H9 (cell line): ENCODE results near the gene HAO1. TPM values are rescaled to one million over a fixed set of nuclear protein-coding genes. Genes with fewer than 3 reads are reported as not detected.

Experiments used
- DNase-seq: peaks from one replicate; pipeline ENCODE4 v3.0.0-alpha.2; 2017
- H2AFZ ChIP-seq: one replicate; pipeline ENCODE4 v1.6.1; 2013; ENCODE audit warnings: mild to moderate bottlenecking, low read length, control low read depth, moderate library complexity
- H2AK5ac ChIP-seq: 2 replicates; pipeline ENCODE4 v1.6.1; 2013; ENCODE audit warnings: low read length, control low read depth, mixed read lengths; ENCODE audit not compliant: insufficient read length
- H2BK120ac ChIP-seq: one replicate; pipeline ENCODE4 v1.6.1; 2013; ENCODE audit warnings: low read depth, mild to moderate bottlenecking, low read length, control low read depth, inconsistent platforms; ENCODE audit not compliant: poor library complexity, severe bottlenecking
- H2BK12ac ChIP-seq: 2 replicates; pipeline ENCODE4 v1.6.1; 2013; ENCODE audit warnings: low read length, control low read depth, mixed read lengths, low read depth; ENCODE audit not compliant: insufficient read length
- H2BK15ac ChIP-seq: 2 replicates; pipeline ENCODE4 v1.6.1; 2013; ENCODE audit warnings: low read depth, low read length, control low read depth
- H2BK20ac ChIP-seq: one replicate; pipeline ENCODE4 v1.6.1; 2013; ENCODE audit warnings: low read depth, mild to moderate bottlenecking, low read length, control low read depth, inconsistent platforms; ENCODE audit not compliant: poor library complexity, severe bottlenecking
- H2BK5ac ChIP-seq: 2 replicates; pipeline ENCODE4 v1.6.1; 2013; ENCODE audit warnings: low read length, control low read depth, mixed read lengths; ENCODE audit not compliant: insufficient read length
- H3K14ac ChIP-seq: 2 replicates; pipeline ENCODE4 v1.6.1; 2013; ENCODE audit warnings: low read length, control low read depth; ENCODE audit not compliant: insufficient read depth
- H3K18ac ChIP-seq: 2 replicates; pipeline ENCODE4 v1.6.1; 2013; ENCODE audit warnings: low read depth, mild to moderate bottlenecking, mixed read lengths, low read length, control low read depth; ENCODE audit not compliant: insufficient read length
- H3K23ac ChIP-seq: 2 replicates; pipeline ENCODE4 v1.6.1; 2013; ENCODE audit warnings: low read length, control low read depth, mixed read lengths, low read depth; ENCODE audit not compliant: insufficient read length
- H3K23me2 ChIP-seq: 2 replicates; pipeline ENCODE4 v1.6.1; 2013; ENCODE audit warnings: low read depth, mild to moderate bottlenecking, mixed read lengths, low read length, control low read depth; ENCODE audit not compliant: insufficient read length, poor library complexity, severe bottlenecking
- H3K27ac ChIP-seq: 2 replicates; pipeline ENCODE4 v1.5.1; 2013; ENCODE audit warnings: low read length, control low read depth, mixed read lengths, low read depth; ENCODE audit not compliant: insufficient read length
- H3K27me3 ChIP-seq: 2 replicates; pipeline ENCODE4 v1.6.1; 2013; ENCODE audit warnings: low read length, control low read depth, inconsistent platforms; ENCODE audit not compliant: insufficient read depth
- H3K4ac ChIP-seq: 2 replicates; pipeline ENCODE4 v1.6.1; 2013; ENCODE audit warnings: low read depth, mild to moderate bottlenecking, control low read depth, inconsistent platforms, low read length, moderate library complexity
- H3K4me1 ChIP-seq: 2 replicates; pipeline ENCODE4 v1.6.1; 2013; ENCODE audit warnings: low read length, control low read depth, inconsistent platforms; ENCODE audit not compliant: insufficient read depth
- H3K4me2 ChIP-seq: 2 replicates; pipeline ENCODE4 v1.6.1; 2013; ENCODE audit warnings: low read length, control low read depth, mixed read lengths; ENCODE audit not compliant: insufficient read length, insufficient read depth
- H3K56ac ChIP-seq: 2 replicates; pipeline ENCODE4 v1.6.1; 2013; ENCODE audit warnings: low read depth, mild to moderate bottlenecking, mixed read lengths, low read length, control low read depth; ENCODE audit not compliant: insufficient read length
- H3K79me1 ChIP-seq: 2 replicates; pipeline ENCODE4 v1.6.1; 2013; ENCODE audit warnings: low read depth, mild to moderate bottlenecking, moderate library complexity, low read length, control low read depth, inconsistent platforms; ENCODE audit not compliant: insufficient read depth, poor library complexity, severe bottlenecking
- H3K79me2 ChIP-seq: 2 replicates; pipeline ENCODE4 v1.6.1; 2013; ENCODE audit warnings: low read length, control low read depth, inconsistent platforms; ENCODE audit not compliant: insufficient read depth
- H3K9ac ChIP-seq: 2 replicates; pipeline ENCODE4 v1.6.1; 2013; ENCODE audit warnings: low read length, control low read depth, mixed read lengths; ENCODE audit not compliant: insufficient read length; ENCODE audit errors: extremely low read depth
- H3K9me3 ChIP-seq: one replicate; pipeline ENCODE4 v1.6.1; 2013; ENCODE audit warnings: low read depth, low read length, inconsistent platforms; ENCODE audit not compliant: control insufficient read depth
- H3T11ph ChIP-seq: one replicate; pipeline ENCODE4 v1.6.1; 2013; ENCODE audit warnings: mild to moderate bottlenecking, low read length, control low read depth, inconsistent platforms
- H4K20me1 ChIP-seq: one replicate; pipeline ENCODE4 v1.6.1; 2013; ENCODE audit not compliant: control insufficient read depth, insufficient read length, insufficient read depth
- H4K5ac ChIP-seq: 2 replicates; pipeline ENCODE4 v1.6.1; 2013; ENCODE audit warnings: low read depth, mild to moderate bottlenecking, mixed read lengths, low read length, control low read depth; ENCODE audit not compliant: insufficient read length
- H4K8ac ChIP-seq: replicated peaks from 2 replicates; pipeline ENCODE4 v1.6.1; 2013; ENCODE audit warnings: low read length, control low read depth, mixed read lengths, low read depth; ENCODE audit not compliant: insufficient read length
- H4K91ac ChIP-seq: 2 replicates; pipeline ENCODE4 v1.6.1; 2013; ENCODE audit warnings: low read depth, mild to moderate bottlenecking, moderate library complexity, mixed read lengths, low read length, control low read depth; ENCODE audit not compliant: insufficient read length
- H3K27ac Mint-ChIP-seq, 3 experiments: 2 replicates in 2 of 3; 3 replicates in 1 of 3; pipeline ENCODE4 v1.8.0; 2020 to 2021; ENCODE audit warnings: mixed read lengths in 3 of 3, mild to moderate bottlenecking in 1 of 3, moderate library complexity in 1 of 3
- H3K27me3 Mint-ChIP-seq: 2 replicates; pipeline ENCODE4 v1.8.0; 2021; ENCODE audit warnings: low read depth, mild to moderate bottlenecking, moderate library complexity, mixed read lengths
- H3K36me3 Mint-ChIP-seq, 3 experiments: 2 replicates in 2 of 3; 3 replicates in 1 of 3; pipeline ENCODE4 v1.8.0; 2020 to 2021; ENCODE audit warnings: low read depth in 3 of 3, mixed read lengths in 3 of 3; ENCODE audit not compliant: insufficient read depth in 1 of 3
- H3K4me1 Mint-ChIP-seq, 2 experiments: 2 replicates each; pipeline ENCODE4 v1.8.0; 2020; ENCODE audit warnings: mixed read lengths in 2 of 2
- H3K4me3 Mint-ChIP-seq, 2 experiments: 2 replicates in 1 of 2; 3 replicates in 1 of 2; pipeline ENCODE4 v1.8.0; 2020 to 2021; ENCODE audit warnings: mild to moderate bottlenecking in 2 of 2, mixed read lengths in 2 of 2, moderate library complexity in 1 of 2
- H3K9me3 Mint-ChIP-seq, 2 experiments: 2 replicates in 1 of 2; 3 replicates in 1 of 2; pipeline ENCODE4 v1.8.0; 2020; ENCODE audit warnings: mild to moderate bottlenecking in 2 of 2, mixed read lengths in 2 of 2, moderate library complexity in 1 of 2
- CTCF ChIP-seq: fragments of 200-600 bp; sonication (generic); conservative IDR thresholded peaks from 3 replicates; pipeline ENCODE4 v1.8.0; 2021; ENCODE audit warnings: antibody characterized with exemption, mild to moderate bottlenecking
- WGBS: extraction: QIAGEN DNeasy Blood & Tissue Kit; methylation state at CpG from one replicate; pipeline ENCODE4 v1.1.7; 2013; ENCODE audit warnings: missing lambda C conversion rate, low lambda C conversion rate, mixed read lengths; ENCODE audit not compliant: insufficient read length; ENCODE audit errors: extremely low coverage; 5-methylcytosine and 5-hydroxymethylcytosine counted together
- total RNA-seq: library from RNA; stranded (reverse); gene quantifications from 2 replicates; pipeline ENCODE4 v1.2.1, GENCODE V29; 2021

Gene HAO1
- total RNA-seq, 1 experiment from 2014 or later, result not detected

GRCh38 chr20:7939663-7940062, 595 bp downstream of the HAO1 start:
- peaks cover 2% of the 10 kb centered on the region; the same call in 1 of the 2 replicates for H3K27me3 Mint-ChIP-seq
- Histone ChIP-seq H3K79me2 (no peaks in the 10 kb centered on the region), H3K4ac (no peak overlapping the region), H2BK12ac (no peak overlapping the region), H3K56ac (no peak overlapping the region), H3K79me1 (no peaks in the 10 kb centered on the region), H2AK5ac (no peak overlapping the region), H2BK20ac (no peak overlapping the region), H3K23ac (no peak overlapping the region), H3K4me1 (no peaks in the 10 kb centered on the region), H2AFZ (no peak overlapping the region), H3K27me3 (no peaks in the 10 kb centered on the region), H3T11ph (no peak overlapping the region), H4K91ac (no peak overlapping the region), H3K23me2 (no peaks in the 10 kb centered on the region), H3K9ac (no peak overlapping the region), H2BK5ac (no peak overlapping the region), H4K20me1 (no peaks in the 10 kb centered on the region), H3K14ac (no peak overlapping the region), H4K8ac (no peak overlapping the region), H4K5ac (no peak overlapping the region), H2BK15ac (no peak overlapping the region), H3K18ac (no peak overlapping the region), H3K9me3 (no peaks in the 10 kb centered on the region), H3K27ac (no peak overlapping the region), H3K4me2 (no peak overlapping the region), H2BK120ac (no peak overlapping the region)
- no peak overlapping the region for H3K27ac Mint-ChIP-seq
- no peak for DNase-seq
- H3K4me1 Mint-ChIP-seq, result peaks cover 10% of the 10 kb centered on the region in 2 experiments
- no peak overlapping the region for H3K4me3 Mint-ChIP-seq
- peaks cover 3 to 18% (median 11%) of the 10 kb centered on the region in 3 experiments for H3K36me3 Mint-ChIP-seq
- no peak for TF ChIP-seq CTCF
- WGBS, result no CpG with 5 or more reads among the region's 4 CpGs
- H3K9me3 Mint-ChIP-seq, result peaks cover 17 to 22% of the 10 kb centered on the region in 2 experiments
